MCF 10A (cell line): ENCODE data around the gene SAMD14. TPM values are rescaled to one million over a fixed set of nuclear protein-coding genes. Genes with fewer than 3 reads are reported as not detected.
A peak's percentile ranks its signal among the peaks of the same experiment; 100 is the strongest.

Experiments
- BruUV-seq: library from RNA; stranded (reverse); fragments of 400-500 nt; replicated peaks from 2 replicates; lab custom pipeline; 2021; lab: Mats Ljungman, UMichigan
- CTCF ChIA-PET: fragments of 300-600 bp; sonication (Branson Sonifier 250); formaldehyde crosslinking; extraction: SDS; loops from one replicate; lab custom pipeline; 2021; ENCODE audit warnings: antibody characterized with exemption, inconsistent platforms; lab: Yijun Ruan, JAX
- POLR2A ChIA-PET: fragments of 300-600, 350-650 bp; sonication (Branson Sonifier 250); formaldehyde crosslinking; extraction: SDS; loops from one replicate; lab custom pipeline; 2020; ENCODE audit warnings: antibody characterized with exemption, inconsistent platforms; lab: Yijun Ruan, JAX
- DNase-seq: peaks from one replicate; pipeline ENCODE4 v3.0.0-alpha.2; 2018; ENCODE audit not compliant: unreplicated experiment
- H3K27ac Mint-ChIP-seq: one replicate; pipeline ENCODE4 v1.8.0; 2022; ENCODE audit warnings: mild to moderate bottlenecking, low read depth, mixed read lengths; ENCODE audit not compliant: unreplicated experiment
- H3K27me3 Mint-ChIP-seq: one replicate; pipeline ENCODE4 v1.8.0; 2022; ENCODE audit warnings: mixed read lengths; ENCODE audit not compliant: insufficient read depth, unreplicated experiment
- H3K36me3 Mint-ChIP-seq: one replicate; pipeline ENCODE4 v1.8.0; 2022; ENCODE audit warnings: mild to moderate bottlenecking, moderate library complexity, mixed read lengths; ENCODE audit not compliant: insufficient read depth, unreplicated experiment
- H3K4me1 Mint-ChIP-seq: one replicate; pipeline ENCODE4 v1.8.0; 2022; ENCODE audit warnings: mixed read lengths; ENCODE audit not compliant: insufficient read depth, unreplicated experiment
- H3K4me3 Mint-ChIP-seq: one replicate; pipeline ENCODE4 v1.8.0; 2022; ENCODE audit warnings: mild to moderate bottlenecking, moderate library complexity, mixed read lengths; ENCODE audit not compliant: unreplicated experiment
- H3K9me3 Mint-ChIP-seq: one replicate; pipeline ENCODE4 v1.8.0; 2022; ENCODE audit warnings: mixed read lengths; ENCODE audit not compliant: unreplicated experiment
- CTCF ChIP-seq: fragments of 200-600 bp; IDR thresholded peaks from one replicate; pipeline ENCODE4 v1.8.0; 2022; ENCODE audit warnings: antibody characterized with exemption, mild to moderate bottlenecking; ENCODE audit not compliant: unreplicated experiment
- intact Hi-C: fragments of 100-400 bp; cut with micrococcal nuclease; formaldehyde crosslinking; loops from 2 replicates; pipeline ENCODE4 v1.14.1; 2022
- total RNA-seq: library from RNA; stranded (reverse); gene quantifications from 2 replicates; pipeline ENCODE4 v1.2.3, GENCODE V29; 2022

Gene SAMD14
- total RNA-seq, 1 experiment from 2014 or later = 0.09 TPM

GRCh38 chr17:50176559-50177357, 46.8 kb upstream of the SAMD14 start:
- H3K27ac Mint-ChIP-seq = no peak overlapping the region
- no peaks in the 10 kb centered on the region for H3K9me3 Mint-ChIP-seq
- intact Hi-C loops = no loop called here
- no peaks in the 10 kb centered on the region for H3K27me3 Mint-ChIP-seq
- no peak for TF ChIP-seq CTCF
- CTCF ChIA-PET = interaction anchor here (0.6 to 3.6 kb wide), 14 partner anchors 8 to 943 kb away, joined by 3 to 34 read pairs (median 4); no protein-coding TSS in a partner anchor
- no TSS peak for BruUV-seq
- H3K36me3 Mint-ChIP-seq = no peaks in the 10 kb centered on the region
- no peak overlapping the region for H3K4me3 Mint-ChIP-seq
- POLR2A ChIA-PET = interaction anchor here (1.2 to 2.9 kb wide), 5 partner anchors 7 to 113 kb away, joined by 4 to 35 read pairs (median 11); partner anchors contain the start of gene PPP1R9B
- DNase-seq = no peak
- H3K4me1 Mint-ChIP-seq = peaks cover 39% of the 10 kb centered on the region

GRCh38 chr17:50175035-50175807, 45.3 kb upstream of the SAMD14 start:
- Mint-ChIP-seq H3K36me3 (no peaks in the 10 kb centered on the region), H3K27me3 (no peaks in the 10 kb centered on the region), H3K4me1 (peaks cover 40% of the 10 kb centered on the region), H3K9me3 (no peaks in the 10 kb centered on the region), H3K27ac (peak overlapping the region; percentile 23), H3K4me3 (no peak overlapping the region)
- ChIA-PET POLR2A (no interaction called here), CTCF (interaction anchor here (1.3 to 1.8 kb wide), 4 partner anchors 23 to 186 kb away, joined by 3 to 7 read pairs (median 4); no protein-coding TSS in a partner anchor)
- TF ChIP-seq CTCF = no peak
- DNase-seq = no peak
- no TSS peak for BruUV-seq
- intact Hi-C loops = no loop called here

- BruUV-seq = no TSS peak
- CTCF ChIA-PET = interaction anchor here (1.3 to 1.8 kb wide), 4 partner anchors 22 to 187 kb away, joined by 3 to 7 read pairs (median 4); no protein-coding TSS in a partner anchor
- Mint-ChIP-seq H3K27me3 (no peaks in the 10 kb centered on the region), H3K4me1 (peaks cover 34% of the 10 kb centered on the region), H3K27ac (peak overlapping the region; percentile 23), H3K36me3 (no peaks in the 10 kb centered on the region), H3K9me3 (no peaks in the 10 kb centered on the region), H3K4me3 (no peak overlapping the region)
- no peak for DNase-seq
- TF ChIP-seq CTCF = no peak
- POLR2A ChIA-PET = no interaction called here
- intact Hi-C loops = no loop called here
These were observed 44.5 kb upstream of the SAMD14 start for GRCh38 chr17:50174444-50174843.
